ENCODE measurements around the gene AEBP2.

Gene AEBP2

DNA sequence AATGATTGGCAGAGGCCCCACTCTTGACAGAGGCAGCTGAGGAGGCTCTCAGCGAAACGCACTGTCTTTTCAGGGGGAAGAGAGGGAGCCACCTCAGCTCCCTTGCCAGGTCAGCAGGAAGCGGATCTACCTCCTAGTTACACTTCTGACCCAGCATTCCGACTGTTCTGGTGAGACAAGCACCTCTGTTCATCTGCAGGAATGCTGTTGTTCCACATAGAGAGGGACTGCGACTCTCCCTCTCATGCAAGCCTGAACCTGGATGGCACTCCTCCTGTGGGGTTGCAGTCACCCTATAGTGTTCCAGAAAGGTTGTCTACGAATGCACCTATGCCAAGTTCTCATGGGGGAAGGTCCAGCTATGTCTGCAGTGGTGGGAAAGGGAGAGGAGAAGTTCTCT, 37.1 kb upstream of the AEBP2 start:
- Histone ChIP-seq H3K27me3 (replicated peaks; ENCODE audit: insufficient read depth, low read length) (no peaks in the 10 kb centered on the region), H3K79me2 (ENCODE audit: low read length) (no peaks in the 10 kb centered on the region), H2AFZ (ENCODE audit: low read length) (no peak overlapping the region), H3K4me1 (ENCODE audit: low read length) (no peaks in the 10 kb centered on the region), H3K27ac (ENCODE audit: low read length) (no peak overlapping the region), H3K36me3 (replicated peaks; ENCODE audit: insufficient read depth, low read length) (no peaks in the 10 kb centered on the region), H3K4me3 (ENCODE audit: low read length) (no peak overlapping the region), H3K9ac (ENCODE audit: low read length) (no peak overlapping the region), H3K4me2 (ENCODE audit: low read depth, low read length) (no peak overlapping the region), H3F3A (ENCODE audit: insufficient read depth, low read length) (no peaks in the 10 kb centered on the region), H3K9me2 (replicated peaks; ENCODE audit: insufficient read depth, low read length) (no peaks in the 10 kb centered on the region), H4K20me1 (ENCODE audit: insufficient read depth, low read length) (no peaks in the 10 kb centered on the region), H3K9me3 (replicated peaks; ENCODE audit: insufficient read depth, low read length) (no peaks in the 10 kb centered on the region)
- DNase-seq: no peak
- TF ChIP-seq EZH2 (optimal IDR thresholded peaks at IDR 0.05; ENCODE audit: low read depth, low read length): no peak
- TF ChIP-seq CTCF (IDR thresholded peaks at IDR 0.05; ENCODE audit: low read length): no peak
- no peak for TF ChIP-seq EZH2phosphoT487 (IDR thresholded peaks at IDR 0.05; ENCODE audit: low read length)

GRCh38 chr12:19402743-19403431, 36.4 kb upstream of the AEBP2 start:
- Histone ChIP-seq H3K9me2 (replicated peaks; ENCODE audit: insufficient read depth, low read length) (no peaks in the 10 kb centered on the region), H3K27ac (ENCODE audit: low read length) (no peak overlapping the region), H3K4me3 (ENCODE audit: low read length) (no peak overlapping the region), H3K27me3 (replicated peaks; ENCODE audit: insufficient read depth, low read length) (no peaks in the 10 kb centered on the region), H3K4me2 (ENCODE audit: low read depth, low read length) (no peak overlapping the region), H3K36me3 (replicated peaks; ENCODE audit: insufficient read depth, low read length) (no peaks in the 10 kb centered on the region), H3F3A (ENCODE audit: insufficient read depth, low read length) (no peaks in the 10 kb centered on the region), H3K4me1 (ENCODE audit: low read length) (no peaks in the 10 kb centered on the region), H3K9ac (ENCODE audit: low read length) (no peak overlapping the region), H3K79me2 (ENCODE audit: low read length) (no peaks in the 10 kb centered on the region), H3K9me3 (replicated peaks; ENCODE audit: insufficient read depth, low read length) (no peaks in the 10 kb centered on the region), H2AFZ (ENCODE audit: low read length) (no peak overlapping the region), H4K20me1 (ENCODE audit: insufficient read depth, low read length) (no peaks in the 10 kb centered on the region)
- DNase-seq: no peak
- no peak for TF ChIP-seq EZH2phosphoT487 (IDR thresholded peaks at IDR 0.05; ENCODE audit: low read length)
- no peak for TF ChIP-seq CTCF (IDR thresholded peaks at IDR 0.05; ENCODE audit: low read length)
- no peak for TF ChIP-seq EZH2 (optimal IDR thresholded peaks at IDR 0.05; ENCODE audit: low read depth, low read length)

DNA sequence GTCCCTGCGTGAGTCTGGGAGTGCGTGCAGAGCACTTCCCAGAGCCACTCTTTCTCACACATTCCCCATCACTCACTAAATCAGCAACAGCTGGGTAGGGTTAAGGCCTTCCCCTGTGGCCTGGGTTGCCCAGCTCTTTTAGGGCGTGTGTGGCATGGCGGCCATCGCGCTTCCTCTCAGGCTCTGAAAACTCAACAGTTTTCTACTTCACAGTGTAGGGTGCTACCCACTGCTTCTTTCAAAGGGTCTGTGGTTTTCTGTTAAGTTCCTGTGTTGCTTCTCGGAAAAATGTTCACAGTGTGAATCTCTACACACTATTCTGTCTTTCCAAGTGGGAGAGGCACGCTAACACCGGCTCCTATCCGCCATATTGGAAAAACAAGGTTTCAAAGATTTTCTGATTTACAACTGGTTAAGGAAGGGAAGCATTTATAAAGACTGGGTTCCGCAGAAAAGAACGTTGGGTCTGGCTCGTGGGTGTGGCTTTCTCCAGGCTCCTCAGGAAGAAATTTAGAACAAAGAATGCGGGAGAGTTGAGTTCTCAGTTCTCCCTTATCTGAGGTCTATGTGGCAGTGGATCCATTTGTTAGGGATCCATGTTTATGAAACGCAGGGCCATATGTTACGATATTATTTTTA, 34.9 kb upstream of the AEBP2 start:
- Histone ChIP-seq H3K9me2 (replicated peaks; ENCODE audit: insufficient read depth, low read length) (no peaks in the 10 kb centered on the region), H3K79me2 (ENCODE audit: low read length) (no peaks in the 10 kb centered on the region), H3K9ac (ENCODE audit: low read length) (no peak overlapping the region), H3F3A (ENCODE audit: insufficient read depth, low read length) (no peaks in the 10 kb centered on the region), H3K4me1 (ENCODE audit: low read length) (no peaks in the 10 kb centered on the region), H3K27ac (ENCODE audit: low read length) (no peak overlapping the region), H3K27me3 (replicated peaks; ENCODE audit: insufficient read depth, low read length) (no peaks in the 10 kb centered on the region), H3K9me3 (replicated peaks; ENCODE audit: insufficient read depth, low read length) (no peaks in the 10 kb centered on the region), H4K20me1 (ENCODE audit: insufficient read depth, low read length) (no peaks in the 10 kb centered on the region), H3K4me2 (ENCODE audit: low read depth, low read length) (no peak overlapping the region), H3K36me3 (replicated peaks; ENCODE audit: insufficient read depth, low read length) (no peaks in the 10 kb centered on the region), H2AFZ (ENCODE audit: low read length) (no peak overlapping the region), H3K4me3 (ENCODE audit: low read length) (no peak overlapping the region)
- TF ChIP-seq CTCF (IDR thresholded peaks at IDR 0.05; ENCODE audit: low read length): no peak
- no peak for TF ChIP-seq EZH2phosphoT487 (IDR thresholded peaks at IDR 0.05; ENCODE audit: low read length)
- TF ChIP-seq EZH2 (optimal IDR thresholded peaks at IDR 0.05; ENCODE audit: low read depth, low read length): no peak
- DNase-seq: no peak
